GM18867 (cell line): ENCODE measurements around the gene TYRO3.
"Not testable (repeated sequence)": the region's sequence is repeated elsewhere in the genome, so short reads cannot be mapped to it uniquely, and the experiment has no call there.

Experiments used
- ATAC-seq: cut with Tn5 transposase; IDR thresholded peaks from one replicate; pipeline ENCODE4 v1.9.1; 2021; ENCODE audit warnings: mild to moderate bottlenecking, moderate library complexity; ENCODE audit not compliant: unreplicated experiment

The TYRO3 gene

GRCh38 chr15:41572866-41573265 lies 13.9 kb downstream of the TYRO3 start:
- ATAC-seq: no peak

GRCh38 chr15:41573396-41573795 lies 14.4 kb downstream of the TYRO3 start:
- no peak for ATAC-seq

GRCh38 chr15:41574158-41574557 lies 15.1 kb downstream of the TYRO3 start:
- no peak for ATAC-seq

GRCh38 chr15:41575282-41575681 lies 16.3 kb downstream of the TYRO3 start:
- ATAC-seq: no peak

- no peak for ATAC-seq
These were observed 19.1 kb downstream of the TYRO3 start for GRCh38 chr15:41577863-41578735.

GRCh38 chr15:41578736-41579383 lies 19.8 kb downstream of the TYRO3 start:
- ATAC-seq: no peak

GRCh38 chr15:41581110-41581509 lies 22.1 kb downstream of the TYRO3 start:
- no peak for ATAC-seq

GRCh38 chr15:41583795-41584194 lies 24.8 kb downstream of the TYRO3 start:
- ATAC-seq: no peak

GRCh38 chr15:41584636-41585126 lies 25.7 kb downstream of the TYRO3 start:
- ATAC-seq: no peak

- ATAC-seq: no peak
These were observed 26.4 kb downstream of the TYRO3 start for GRCh38 chr15:41585127-41586047.

GRCh38 chr15:41586531-41587282 lies 27.7 kb downstream of the TYRO3 start:
- not testable (repeated sequence) for ATAC-seq

GRCh38 chr15:41589018-41589417 lies 30.0 kb downstream of the TYRO3 start:
- not testable (repeated sequence) for ATAC-seq

- not testable (repeated sequence) for ATAC-seq
These were observed 30.6 kb downstream of the TYRO3 start for GRCh38 chr15:41589571-41589970.

GRCh38 chr15:41591217-41591616 lies 32.2 kb downstream of the TYRO3 start:
- ATAC-seq: not testable (repeated sequence)

GRCh38 chr15:41592718-41593117 lies 33.7 kb downstream of the TYRO3 start:
- not testable (repeated sequence) for ATAC-seq

- no peak for ATAC-seq
These were observed 36.1 kb downstream of the TYRO3 start for GRCh38 chr15:41594801-41595746.

GRCh38 chr15:41596972-41597371 lies 38.0 kb downstream of the TYRO3 start:
- ATAC-seq: no peak

GRCh38 chr15:41597787-41598186 lies 38.8 kb downstream of the TYRO3 start:
- ATAC-seq: no peak

- no peak for ATAC-seq
These were observed 40.0 kb downstream of the TYRO3 start for GRCh38 chr15:41599061-41599460.
